Renal pelvis (tissue), 4 donors: ENCODE results near the gene PIRT. TPM values are rescaled to one million over a fixed set of nuclear protein-coding genes. Genes with fewer than 3 reads are reported as not detected.

ENCODE experiments used
- DNase-seq: peaks from one replicate; pipeline ENCODE4 v3.0.0-alpha.2; 2013
- polyA plus RNA-seq, 3 donors: library from polyadenylated mRNA; unstranded; fragments of 120-200 nt; gene quantifications; one replicate each; pipeline ENCODE4 v1.2.1, GENCODE V29; 2013; ENCODE audit not compliant: insufficient read length in 3 of 3

PIRT gene
- polyA plus RNA-seq, 3 donors: 0.04 TPM; not detected in 2

GRCh38 chr17:10789694-10790271 is 48.1 kb downstream of the PIRT start:
- no peak for DNase-seq

GRCh38 chr17:10787306-10788045 is 50.4 kb downstream of the PIRT start:
- DNase-seq: no peak

- DNase-seq: no peak
Observed at GRCh38 chr17:10785295-10785694, 52.6 kb downstream of the PIRT start.

- DNase-seq: no peak
Observed at GRCh38 chr17:10779609-10780008, 58.3 kb downstream of the PIRT start.

- no peak for DNase-seq
Observed at GRCh38 chr17:10777890-10778289, 60.0 kb downstream of the PIRT start.

- DNase-seq: no peak
Observed at GRCh38 chr17:10777131-10777807, 60.6 kb downstream of the PIRT start.

GRCh38 chr17:10776381-10776780 is 61.5 kb downstream of the PIRT start:
- DNase-seq: no peak

- DNase-seq: no peak
Observed at GRCh38 chr17:10775740-10776356, 62.0 kb downstream of the PIRT start.

- DNase-seq: no peak
Observed at GRCh38 chr17:10775058-10775457, 62.8 kb downstream of the PIRT start.

- no peak for DNase-seq
Observed at GRCh38 chr17:10773391-10773790, 64.5 kb downstream of the PIRT start.

Other genes with a start within 250 kb of the PIRT start
- gene MYH3, start 180.8 kb downstream of the PIRT start, polyA plus RNA-seq: 1 to 10 TPM; 7.7 to 8.6 (median 8.4) TPM
- 10 to 100 TPM; 40.6 to 42.4 (median 40.8) TPM for gene SCO1, start 140.6 kb downstream of the PIRT start, polyA plus RNA-seq
- 10 to 100 TPM; 13.5 to 15.1 (median 13.6) TPM for gene ADPRM, start 140.5 kb downstream of the PIRT start, polyA plus RNA-seq
- 10 to 100 TPM in 2 of 3 donors, 1 to 10 TPM in 1; 8.4 to 16.4 (median 13.2) TPM for gene TMEM220, start 108.1 kb downstream of the PIRT start, polyA plus RNA-seq
- 1 to 10 TPM; 3.0 to 4.6 (median 3.3) TPM for gene TMEM238L, start 34.0 kb downstream of the PIRT start, polyA plus RNA-seq